Peyer's patch (tissue), 4 donors: ENCODE data around the gene HTRA1.

Experiments
- POLR2A ChIP-seq, 2 donors: fragments of 450-650 bp; IDR thresholded peaks; one replicate each; pipeline ENCODE4 v1.5.1; 2017; ENCODE audit warnings: antibody characterized with exemption in 2 of 2, mild to moderate bottlenecking in 2 of 2, moderate library complexity in 2 of 2
- TF ChIP-seq, protein P1 (sequence below), 6 experiments: fragments of 450-650 bp in 4 of 6; fragments of 200-600 bp in 2 of 6; sonication (generic) in 1 of 6; IDR thresholded peaks; one replicate each; pipeline ENCODE4 v1.5.1; 2017 to 2019; ENCODE audit warnings: antibody characterized with exemption in 6 of 6, mild to moderate bottlenecking in 3 of 6, moderate library complexity in 1 of 6

- TF ChIP-seq, protein P1, sequence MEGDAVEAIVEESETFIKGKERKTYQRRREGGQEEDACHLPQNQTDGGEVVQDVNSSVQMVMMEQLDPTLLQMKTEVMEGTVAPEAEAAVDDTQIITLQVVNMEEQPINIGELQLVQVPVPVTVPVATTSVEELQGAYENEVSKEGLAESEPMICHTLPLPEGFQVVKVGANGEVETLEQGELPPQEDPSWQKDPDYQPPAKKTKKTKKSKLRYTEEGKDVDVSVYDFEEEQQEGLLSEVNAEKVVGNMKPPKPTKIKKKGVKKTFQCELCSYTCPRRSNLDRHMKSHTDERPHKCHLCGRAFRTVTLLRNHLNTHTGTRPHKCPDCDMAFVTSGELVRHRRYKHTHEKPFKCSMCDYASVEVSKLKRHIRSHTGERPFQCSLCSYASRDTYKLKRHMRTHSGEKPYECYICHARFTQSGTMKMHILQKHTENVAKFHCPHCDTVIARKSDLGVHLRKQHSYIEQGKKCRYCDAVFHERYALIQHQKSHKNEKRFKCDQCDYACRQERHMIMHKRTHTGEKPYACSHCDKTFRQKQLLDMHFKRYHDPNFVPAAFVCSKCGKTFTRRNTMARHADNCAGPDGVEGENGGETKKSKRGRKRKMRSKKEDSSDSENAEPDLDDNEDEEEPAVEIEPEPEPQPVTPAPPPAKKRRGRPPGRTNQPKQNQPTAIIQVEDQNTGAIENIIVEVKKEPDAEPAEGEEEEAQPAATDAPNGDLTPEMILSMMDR (IDR thresholded peaks at IDR 0.05): no peak
- no peak for TF ChIP-seq POLR2A (IDR thresholded peaks at IDR 0.05)
These were observed 4.2 kb downstream of the HTRA1 start for GRCh38 chr10:122465401-122466040.
